Uterus (tissue), 2 donors: ENCODE measurements around the gene TBXAS1.

ENCODE experiments used
- POLR2A ChIP-seq, 2 donors: fragments of 450-650 bp; IDR thresholded peaks; one replicate each; pipeline ENCODE4 v1.6.1; 2016; ENCODE audit warnings: antibody characterized with exemption in 2 of 2, mild to moderate bottlenecking in 1 of 2, moderate library complexity in 1 of 2
- TF ChIP-seq, protein P1 (sequence below), 4 experiments: fragments of 200-600 bp in 2 of 4; fragments of 450-650 bp in 2 of 4; sonication (generic) in 2 of 4; IDR thresholded peaks; one replicate each; pipeline ENCODE4 v1.5.1; 2016 to 2019; ENCODE audit warnings: antibody characterized with exemption in 4 of 4, mild to moderate bottlenecking in 2 of 4, moderate library complexity in 1 of 4

DNA sequence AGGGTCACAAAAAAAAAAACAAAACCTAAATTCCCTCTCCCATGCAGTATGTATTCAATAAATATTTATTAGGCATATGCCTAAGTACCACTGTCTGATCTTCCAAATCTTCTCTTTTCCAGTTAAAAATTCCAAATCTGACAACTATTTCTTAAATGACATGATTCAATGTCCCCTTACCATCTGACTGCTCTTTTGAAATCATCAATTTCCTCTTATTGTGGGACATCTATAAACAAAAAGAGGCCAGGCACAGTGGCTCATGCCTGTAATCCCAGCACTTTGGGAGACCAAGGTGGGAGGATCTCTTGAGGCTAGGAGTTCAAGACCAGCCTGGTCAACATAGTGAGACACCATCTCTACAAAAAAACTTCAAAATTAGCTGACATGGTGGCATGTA is 103.5 kb downstream of the TBXAS1 start:
- TF ChIP-seq, protein P1, sequence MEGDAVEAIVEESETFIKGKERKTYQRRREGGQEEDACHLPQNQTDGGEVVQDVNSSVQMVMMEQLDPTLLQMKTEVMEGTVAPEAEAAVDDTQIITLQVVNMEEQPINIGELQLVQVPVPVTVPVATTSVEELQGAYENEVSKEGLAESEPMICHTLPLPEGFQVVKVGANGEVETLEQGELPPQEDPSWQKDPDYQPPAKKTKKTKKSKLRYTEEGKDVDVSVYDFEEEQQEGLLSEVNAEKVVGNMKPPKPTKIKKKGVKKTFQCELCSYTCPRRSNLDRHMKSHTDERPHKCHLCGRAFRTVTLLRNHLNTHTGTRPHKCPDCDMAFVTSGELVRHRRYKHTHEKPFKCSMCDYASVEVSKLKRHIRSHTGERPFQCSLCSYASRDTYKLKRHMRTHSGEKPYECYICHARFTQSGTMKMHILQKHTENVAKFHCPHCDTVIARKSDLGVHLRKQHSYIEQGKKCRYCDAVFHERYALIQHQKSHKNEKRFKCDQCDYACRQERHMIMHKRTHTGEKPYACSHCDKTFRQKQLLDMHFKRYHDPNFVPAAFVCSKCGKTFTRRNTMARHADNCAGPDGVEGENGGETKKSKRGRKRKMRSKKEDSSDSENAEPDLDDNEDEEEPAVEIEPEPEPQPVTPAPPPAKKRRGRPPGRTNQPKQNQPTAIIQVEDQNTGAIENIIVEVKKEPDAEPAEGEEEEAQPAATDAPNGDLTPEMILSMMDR (IDR thresholded peaks at IDR 0.05) = no peak
- no peak for TF ChIP-seq POLR2A (IDR thresholded peaks at IDR 0.05)
